COR-L47 (cell line): ENCODE measurements around the gene AP1G2.
A peak's percentile ranks its signal among the peaks of the same experiment; 100 is the strongest.
"Not testable (repeated sequence)": the region's sequence is repeated elsewhere in the genome, so short reads cannot be mapped to it uniquely, and the experiment has no call there.

Source experiments
- DNase-seq: peaks from one replicate; lab custom pipeline; 2025; lab: John Stamatoyannopoulos, UW

AP1G2 gene

GRCh38 chr14:23600322-23600707, 32.7 kb upstream of the AP1G2 start:
- DNase-seq, result no peak

- DNase-seq, result not testable (repeated sequence)
Measured at GRCh38 chr14:23594191-23594590, 26.6 kb upstream of the AP1G2 start.

- DNase-seq, result no peak
Measured at GRCh38 chr14:23590198-23590597, 22.6 kb upstream of the AP1G2 start.

GRCh38 chr14:23589606-23590005, 22.0 kb upstream of the AP1G2 start:
- DNase-seq, result no peak

GRCh38 chr14:23588884-23589598, 21.4 kb upstream of the AP1G2 start:
- peak; percentile 89 for DNase-seq

GRCh38 chr14:23584527-23585203, 17.1 kb upstream of the AP1G2 start:
- not testable (repeated sequence) for DNase-seq

GRCh38 chr14:23583761-23584526, 16.4 kb upstream of the AP1G2 start:
- not testable (repeated sequence) for DNase-seq

- no peak for DNase-seq
Measured at GRCh38 chr14:23582906-23583760, 15.5 kb upstream of the AP1G2 start.

- DNase-seq, result no peak
Measured at GRCh38 chr14:23580948-23581281, 13.3 kb upstream of the AP1G2 start.

- DNase-seq, result no peak
Measured at GRCh38 chr14:23580152-23580926, 12.7 kb upstream of the AP1G2 start.

GRCh38 chr14:23579739-23580138, 12.1 kb upstream of the AP1G2 start:
- no peak for DNase-seq

GRCh38 chr14:23579311-23579630, 11.7 kb upstream of the AP1G2 start:
- DNase-seq, result no peak

GRCh38 chr14:23578560-23579310, 11.1 kb upstream of the AP1G2 start, which contains the start of gene JPH4:
Gene JPH4 (minus strand): TSS chr14:23578790. CDS start chr14:23577453, 1,337 bp downstream.
- peak; percentile 83 for DNase-seq

GRCh38 chr14:23577710-23578392, 10.3 kb upstream of the AP1G2 start:
- no peak for DNase-seq

GRCh38 chr14:23577004-23577681, 9.6 kb upstream of the AP1G2 start:
- no peak for DNase-seq

GRCh38 chr14:23573384-23574015, 5.9 kb upstream of the AP1G2 start:
- DNase-seq, result peak; percentile 87

GRCh38 chr14:23572836-23573235, 5.2 kb upstream of the AP1G2 start:
- no peak for DNase-seq

- no peak for DNase-seq
Measured at GRCh38 chr14:23572524-23572828, 4.9 kb upstream of the AP1G2 start.
